Endothelial cell of umbilical vein (primary cell): ENCODE results near the gene LIPM. TPM values are rescaled to one million over a fixed set of nuclear protein-coding genes. Genes with fewer than 3 reads are reported as not detected.

Experiments used
- BruUV-seq: library from RNA; stranded (reverse); fragments of 400-500 nt; replicated peaks from 2 replicates; lab custom pipeline; 2021; lab: Mats Ljungman, UMichigan
- CTCF ChIA-PET: fragments of 300-600, 350-600 bp; sonication (Branson Sonifier 250); formaldehyde crosslinking; loops from one replicate; lab custom pipeline; 2021; ENCODE audit warnings: antibody characterized with exemption, inconsistent platforms; lab: Charles Lee
- POLR2A ChIA-PET: fragments of 300-600, 350-600 bp; sonication (Branson Sonifier 250); formaldehyde crosslinking; loops from one replicate; lab custom pipeline; 2021; ENCODE audit warnings: antibody characterized with exemption, inconsistent platforms; lab: Charles Lee
- DNase-seq: peaks from one replicate; pipeline ENCODE4 v3.0.0-alpha.2; 2011; ENCODE audit warnings: low read depth, low spot score
- FAIRE-seq: peaks from 2 replicates; lab custom pipeline; 2011; peaks lifted over from hg19 to GRCh38; lab: Jason Lieb, UNC
- H2AFZ ChIP-seq: 2 replicates; pipeline ENCODE4 v1.6.0; 2012; ENCODE audit warnings: low read depth, low read length, control low read depth, inconsistent platforms
- H3K27ac ChIP-seq: 2 replicates; pipeline ENCODE4 v1.5.1; 2011; ENCODE audit warnings: low read depth, mild to moderate bottlenecking, control low read depth, low read length, moderate library complexity; ENCODE audit not compliant: insufficient read depth
- H3K27me3 ChIP-seq, 2 experiments: 2 replicates each; pipeline versions ENCODE4 v1.6.0 to v1.6.1; 2011; ENCODE audit warnings: low read length in 2 of 2, mixed read lengths in 1 of 2; ENCODE audit not compliant: control insufficient read depth in 2 of 2, insufficient read depth in 2 of 2
- H3K36me3 ChIP-seq, 2 experiments: 2 replicates in 1 of 2; 3 replicates in 1 of 2; pipeline ENCODE4 v1.5.1; 2011; ENCODE audit warnings: low read length in 2 of 2, mild to moderate bottlenecking in 1 of 2, moderate library complexity in 1 of 2; ENCODE audit not compliant: control insufficient read depth in 2 of 2, insufficient read depth in 2 of 2; ENCODE audit errors: extremely low read depth in 1 of 2
- H3K4me1 ChIP-seq: 3 replicates; pipeline ENCODE4 v1.5.1; 2011; ENCODE audit warnings: mild to moderate bottlenecking, low read length; ENCODE audit not compliant: control insufficient read depth, insufficient read depth; ENCODE audit errors: extremely low read depth
- H3K4me2 ChIP-seq: 2 replicates; pipeline ENCODE4 v1.6.1; 2011; ENCODE audit warnings: low read length, control low read depth, mixed read lengths; ENCODE audit not compliant: insufficient read depth
- H3K4me3 ChIP-seq, 3 experiments: fragments of 200-600 bp in 1 of 3; sonication (generic), shearing (Covaris generic) in 1 of 3; replicated peaks in 1 of 3; 2 replicates each; pipeline ENCODE4 v1.5.1; 2011 to 2016; ENCODE audit warnings: control low read depth in 3 of 3, low read length in 3 of 3, mild to moderate bottlenecking in 2 of 3, inconsistent platforms in 1 of 3, low read depth in 1 of 3, moderate library complexity in 1 of 3; ENCODE audit not compliant: insufficient read depth in 1 of 3
- H3K79me2 ChIP-seq: 2 replicates; pipeline ENCODE4 v1.6.0; 2012; ENCODE audit warnings: low read length, inconsistent platforms; ENCODE audit not compliant: control insufficient read depth, insufficient read depth
- H3K9ac ChIP-seq: replicated peaks from 2 replicates; pipeline ENCODE3; 2011; ENCODE audit warnings: low read length, control low read depth; ENCODE audit not compliant: insufficient read depth; ENCODE audit errors: extremely low read depth
- H3K9me1 ChIP-seq: replicated peaks from 3 replicates; pipeline ENCODE4 v1.6.0; 2011; ENCODE audit warnings: mild to moderate bottlenecking, low read length; ENCODE audit not compliant: control insufficient read depth, insufficient read depth; ENCODE audit errors: extremely low read depth
- H3K9me3 ChIP-seq: replicated peaks from 2 replicates; pipeline ENCODE4 v1.5.1; 2012; ENCODE audit warnings: low read length, inconsistent platforms; ENCODE audit not compliant: control insufficient read depth, insufficient read depth
- H4K20me1 ChIP-seq: replicated peaks from 2 replicates; pipeline ENCODE3; 2011; ENCODE audit warnings: mild to moderate bottlenecking, low read length; ENCODE audit not compliant: control insufficient read depth, insufficient read depth; ENCODE audit errors: extremely low read depth
- CTCF ChIP-seq, 2 donors: IDR thresholded peaks; 1 replicate in 1 of 2; 2 replicates in 1 of 2; pipeline ENCODE4 v1.5.1; 2011; ENCODE audit warnings: low read length in 2 of 2, mild to moderate bottlenecking in 2 of 2, moderate library complexity in 2 of 2, control low read depth in 1 of 2, inconsistent platforms in 1 of 2, low read depth in 1 of 2; ENCODE audit not compliant: insufficient read depth in 1 of 2; ENCODE audit errors: extremely low read depth in 1 of 2
- EZH2 ChIP-seq: IDR thresholded peaks from 2 replicates; pipeline ENCODE4 v1.6.1; 2012; ENCODE audit warnings: borderline replicate concordance, low read depth, mild to moderate bottlenecking, moderate library complexity, low read length, inconsistent platforms; ENCODE audit not compliant: severe bottlenecking
- GATA2 ChIP-seq: IDR thresholded peaks from 2 replicates; pipeline ENCODE4 v1.7.0; 2011; ENCODE audit warnings: low read depth, mild to moderate bottlenecking, moderate library complexity, mixed read lengths, low read length; ENCODE audit not compliant: insufficient read length, insufficient read depth
- JUN ChIP-seq: IDR thresholded peaks from 2 replicates; pipeline ENCODE4 v1.6.1; 2011; ENCODE audit warnings: borderline replicate concordance, low read depth; ENCODE audit not compliant: insufficient read length, insufficient read depth
- MAX ChIP-seq: IDR thresholded peaks from 2 replicates; pipeline ENCODE4 v1.6.1; 2011; ENCODE audit not compliant: insufficient read depth, insufficient read length
- POLR2A ChIP-seq: IDR thresholded peaks from 2 replicates; pipeline ENCODE4 v1.6.1; 2012; ENCODE audit warnings: low read depth, mild to moderate bottlenecking, control low read depth, low read length
- POLR2AphosphoS5 ChIP-seq: IDR thresholded peaks from 2 replicates; pipeline ENCODE4 v1.6.1; 2012; ENCODE audit warnings: low read depth, mild to moderate bottlenecking, control low read depth, low read length, moderate library complexity; ENCODE audit not compliant: insufficient read depth
- dilution Hi-C: fragments of 300-500 bp; cut with MboI; formaldehyde crosslinking; loops from one replicate; pipeline ENCODE4 v1.15.0; 2019; ENCODE audit warnings: low sequenced_read_pairs; ENCODE audit not compliant: extremely low pct_ligation_motif_present
- intact Hi-C: fragments of 100-400 bp; cut with micrococcal nuclease; formaldehyde crosslinking; loops from one replicate; pipeline ENCODE4 v1.10.0; 2022
- polyA plus RNA-seq, 4 experiments: library from polyadenylated mRNA; depleted of rRNA in 3 of 4; stranded (reverse) in 3 of 4; unstranded in 1 of 4; fragments of >200 nt; gene quantifications; 2 replicates each; pipeline versions ENCODE4 v1.2.1 to v1.2.3, GENCODE V29; 2011 to 2012; ENCODE audit warnings: missing spikeins in 1 of 4
- total RNA-seq: library from RNA; stranded (reverse); gene quantifications from 2 replicates; pipeline ENCODE4 v1.2.3, GENCODE V29; 2021

LIPM gene
- total and polyA plus RNA-seq, 2 donors (not counting 3 experiments of a cell fraction or from before 2014, with no cell fraction given), result not detected

- ChIA-PET CTCF (interaction anchor here (0.7 to 3.0 kb wide), 4 partner anchors 10 to 224 kb away, joined by 3 to 11 read pairs (median 8); partner anchors contain the start of gene RNLS), POLR2A (no interaction called here)
- Histone ChIP-seq H3K36me3 (no peaks in the 10 kb centered on the region), H3K4me1 (peaks cover under 1% of the 10 kb centered on the region), H3K4me2 (no peak overlapping the region), H3K79me2 (no peaks in the 10 kb centered on the region), H3K9ac (no peak overlapping the region), H3K9me1 (no peaks in the 10 kb centered on the region), H3K4me3 (no peak overlapping the region), H3K27me3 (no peaks in the 10 kb centered on the region), H3K27ac (no peak overlapping the region), H4K20me1 (no peaks in the 10 kb centered on the region), H3K9me3 (no peaks in the 10 kb centered on the region), H2AFZ (no peak overlapping the region)
- dilution Hi-C loops, result no loop called here
- TF ChIP-seq GATA2 (no peak), EZH2 (no peak), CTCF (IDR thresholded peaks at IDR 0.05; ENCODE audit: extremely low read depth in 1 of 2, insufficient read depth in 1 of 2, low read depth in 1 of 2, low read length in 2 of 2) (no peak), JUN (no peak), MAX (no peak), POLR2A (no peak), POLR2AphosphoS5 (no peak)
- no TSS peak for BruUV-seq
- intact Hi-C loops, result no loop called here
- no peak for DNase-seq
- FAIRE-seq, result no peak
Observed at GRCh38 chr10:88788924-88789323, 13.6 kb upstream of the LIPM start.
